ENCODE data around the gene CDH13.

CDH13 gene

GRCh38 chr16:83316458-83316857 is 689.7 kb downstream of the CDH13 start:
- Histone ChIP-seq H3K27me3 (ENCODE audit: insufficient read depth, low read length, poor library complexity) (no peaks in the 10 kb centered on the region), H4K5ac (ENCODE audit: low read length) (no peak overlapping the region), H2AK5ac (ENCODE audit: low read length) (no peak overlapping the region), H2BK120ac (ENCODE audit: low read depth, low read length) (no peak overlapping the region), H3K23ac (ENCODE audit: low read length) (no peak overlapping the region), H3K18ac (ENCODE audit: low read length) (no peak overlapping the region), H3K79me1 (ENCODE audit: low read length) (no peaks in the 10 kb centered on the region), H3K56ac (ENCODE audit: low read length) (no peak overlapping the region), H3K27ac (ENCODE audit: low read depth, low read length) (no peak overlapping the region), H2BK5ac (ENCODE audit: low read length) (no peak overlapping the region), H4K8ac (ENCODE audit: low read depth, low read length) (no peak overlapping the region), H3K4ac (ENCODE audit: low read depth, low read length) (no peak overlapping the region), H3K4me1 (ENCODE audit: control insufficient read depth, low read depth, low read length) (no peaks in the 10 kb centered on the region), H3K79me2 (ENCODE audit: control insufficient read depth, insufficient read depth, low read length) (no peaks in the 10 kb centered on the region), H2BK15ac (replicated peaks; ENCODE audit: low read depth) (no peak overlapping the region), H3K4me3 (ENCODE audit: low read length) (no peak overlapping the region), H3K4me2 (ENCODE audit: low read length) (no peak overlapping the region), H3K36me3 (ENCODE audit: control insufficient read depth, insufficient read depth, low read length) (no peaks in the 10 kb centered on the region), H3K9ac (ENCODE audit: low read length) (no peak overlapping the region)
- WGBS (ENCODE audit: extremely low coverage, insufficient coverage, low lambda C conversion rate): no CpG with 5 or more reads among the region's 3 CpGs
- DNase-seq: no peak

- no peak for DNase-seq
- Histone ChIP-seq H2BK120ac (ENCODE audit: low read depth, low read length) (no peak overlapping the region), H3K9ac (ENCODE audit: low read length) (no peak overlapping the region), H3K4me3 (ENCODE audit: low read length) (no peak overlapping the region), H3K79me2 (ENCODE audit: control insufficient read depth, insufficient read depth, low read length) (no peaks in the 10 kb centered on the region), H2AK5ac (ENCODE audit: low read length) (no peak overlapping the region), H3K27ac (ENCODE audit: low read depth, low read length) (no peak overlapping the region), H4K5ac (ENCODE audit: low read length) (no peak overlapping the region), H3K4me2 (ENCODE audit: low read length) (no peak overlapping the region), H2BK15ac (replicated peaks; ENCODE audit: low read depth) (no peak overlapping the region), H3K4me1 (ENCODE audit: control insufficient read depth, low read depth, low read length) (no peaks in the 10 kb centered on the region), H3K18ac (ENCODE audit: low read length) (no peak overlapping the region), H3K23ac (ENCODE audit: low read length) (no peak overlapping the region), H3K56ac (ENCODE audit: low read length) (no peak overlapping the region), H3K36me3 (ENCODE audit: control insufficient read depth, insufficient read depth, low read length) (no peaks in the 10 kb centered on the region), H3K4ac (ENCODE audit: low read depth, low read length) (no peak overlapping the region), H4K8ac (ENCODE audit: low read depth, low read length) (no peak overlapping the region), H3K79me1 (ENCODE audit: low read length) (no peaks in the 10 kb centered on the region), H2BK5ac (ENCODE audit: low read length) (no peak overlapping the region), H3K27me3 (ENCODE audit: insufficient read depth, low read length, poor library complexity) (no peaks in the 10 kb centered on the region)
- no CpG with 5 or more reads among the region's 7 CpGs for WGBS (ENCODE audit: extremely low coverage, insufficient coverage, low lambda C conversion rate)
Measured at GRCh38 chr16:83318390-83318789, 691.6 kb downstream of the CDH13 start.

DNA sequence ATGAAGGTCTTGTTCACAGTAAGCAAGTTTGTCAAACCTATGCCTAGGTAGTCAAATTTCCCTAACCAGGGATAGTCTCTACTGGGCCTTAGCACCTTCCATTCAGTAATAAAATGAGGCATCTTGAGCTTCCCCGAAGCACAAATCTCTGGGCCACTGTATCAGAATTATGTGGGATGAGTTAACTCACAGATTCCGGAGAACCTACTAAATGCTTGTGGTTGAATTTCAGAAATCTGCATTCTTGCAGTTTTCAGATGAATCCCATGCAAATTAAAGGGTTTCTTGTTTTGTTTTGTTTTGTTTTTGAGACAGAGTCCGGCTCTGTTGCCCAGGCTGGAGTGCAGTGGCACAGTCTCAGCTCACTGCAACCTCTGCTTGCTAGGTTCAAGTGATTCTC is 702.2 kb downstream of the CDH13 start:
- no peak overlapping the region for H2BK120ac ChIP-seq (ENCODE audit: low read depth, low read length)
- H3K4ac ChIP-seq (ENCODE audit: low read depth, low read length): no peak overlapping the region
- no peak overlapping the region for H4K5ac ChIP-seq (ENCODE audit: low read length)
- H3K79me1 ChIP-seq (ENCODE audit: low read length): no peaks in the 10 kb centered on the region
- H3K4me3 ChIP-seq (ENCODE audit: low read length): no peak overlapping the region
- H3K4me2 ChIP-seq (ENCODE audit: low read length): no peak overlapping the region
- DNase-seq: no peak
- no peak overlapping the region for H2AK5ac ChIP-seq (ENCODE audit: low read length)
- H3K36me3 ChIP-seq (ENCODE audit: control insufficient read depth, insufficient read depth, low read length): no peaks in the 10 kb centered on the region
- no peak overlapping the region for H3K23ac ChIP-seq (ENCODE audit: low read length)
- no CpG with 5 or more reads among the region's 3 CpGs for WGBS (ENCODE audit: extremely low coverage, insufficient coverage, low lambda C conversion rate)
- H4K8ac ChIP-seq (ENCODE audit: low read depth, low read length): no peak overlapping the region
- no peak overlapping the region for H2BK5ac ChIP-seq (ENCODE audit: low read length)
- no peak overlapping the region for H2BK15ac ChIP-seq (replicated peaks; ENCODE audit: low read depth)
- no peak overlapping the region for H3K9ac ChIP-seq (ENCODE audit: low read length)
- H3K27me3 ChIP-seq (ENCODE audit: insufficient read depth, low read length, poor library complexity): no peaks in the 10 kb centered on the region
- H3K79me2 ChIP-seq (ENCODE audit: control insufficient read depth, insufficient read depth, low read length): no peaks in the 10 kb centered on the region
- no peak overlapping the region for H3K18ac ChIP-seq (ENCODE audit: low read length)
- no peaks in the 10 kb centered on the region for H3K4me1 ChIP-seq (ENCODE audit: control insufficient read depth, low read depth, low read length)
- H3K56ac ChIP-seq (ENCODE audit: low read length): no peak overlapping the region
- H3K27ac ChIP-seq (ENCODE audit: low read depth, low read length): no peak overlapping the region

DNA sequence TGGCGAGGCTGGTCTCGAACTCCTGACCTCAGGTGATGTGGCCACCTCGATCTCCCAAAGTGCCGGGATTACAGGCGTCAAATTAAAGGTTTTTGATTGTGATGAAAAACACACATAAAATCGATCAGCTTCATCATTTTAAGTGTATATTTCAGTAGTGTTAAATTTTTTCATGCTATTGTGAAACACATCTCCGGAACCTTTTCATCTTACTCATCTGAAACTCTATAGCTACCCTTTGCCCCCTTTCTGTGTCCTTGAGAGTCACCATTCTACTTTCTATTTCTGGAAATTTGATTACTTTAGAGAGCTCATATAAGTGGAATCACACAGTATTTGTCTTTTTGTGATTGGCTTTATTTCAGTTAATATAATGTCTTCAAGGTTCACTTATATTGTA is 702.7 kb downstream of the CDH13 start:
- Histone ChIP-seq H3K27me3 (ENCODE audit: insufficient read depth, low read length, poor library complexity) (no peaks in the 10 kb centered on the region), H3K36me3 (ENCODE audit: control insufficient read depth, insufficient read depth, low read length) (no peaks in the 10 kb centered on the region), H3K4me1 (ENCODE audit: control insufficient read depth, low read depth, low read length) (no peaks in the 10 kb centered on the region), H3K4me3 (ENCODE audit: low read length) (no peak overlapping the region), H3K23ac (ENCODE audit: low read length) (no peak overlapping the region), H3K79me1 (ENCODE audit: low read length) (no peaks in the 10 kb centered on the region), H3K9ac (ENCODE audit: low read length) (no peak overlapping the region), H4K8ac (ENCODE audit: low read depth, low read length) (no peak overlapping the region), H2BK15ac (replicated peaks; ENCODE audit: low read depth) (no peak overlapping the region), H2AK5ac (ENCODE audit: low read length) (no peak overlapping the region), H3K18ac (ENCODE audit: low read length) (no peak overlapping the region), H2BK120ac (ENCODE audit: low read depth, low read length) (no peak overlapping the region), H3K79me2 (ENCODE audit: control insufficient read depth, insufficient read depth, low read length) (no peaks in the 10 kb centered on the region), H2BK5ac (ENCODE audit: low read length) (no peak overlapping the region), H3K4ac (ENCODE audit: low read depth, low read length) (no peak overlapping the region), H3K4me2 (ENCODE audit: low read length) (no peak overlapping the region), H3K56ac (ENCODE audit: low read length) (no peak overlapping the region), H3K27ac (ENCODE audit: low read depth, low read length) (no peak overlapping the region), H4K5ac (ENCODE audit: low read length) (no peak overlapping the region)
- DNase-seq: no peak
- whole genome bisulfite sequencing (ENCODE audit: extremely low coverage, insufficient coverage, low lambda C conversion rate): no CpG with 5 or more reads among the region's 7 CpGs

GRCh38 chr16:83330251-83330650 is 703.5 kb downstream of the CDH13 start:
- no peaks in the 10 kb centered on the region for H3K36me3 ChIP-seq (ENCODE audit: control insufficient read depth, insufficient read depth, low read length)
- H3K9ac ChIP-seq (ENCODE audit: low read length): no peak overlapping the region
- no peak overlapping the region for H3K23ac ChIP-seq (ENCODE audit: low read length)
- no peak overlapping the region for H2BK15ac ChIP-seq (replicated peaks; ENCODE audit: low read depth)
- no peak overlapping the region for H2BK120ac ChIP-seq (ENCODE audit: low read depth, low read length)
- H3K79me2 ChIP-seq (ENCODE audit: control insufficient read depth, insufficient read depth, low read length): no peaks in the 10 kb centered on the region
- WGBS (ENCODE audit: extremely low coverage, insufficient coverage, low lambda C conversion rate): no CpG with 5 or more reads among the region's 2 CpGs
- no peak overlapping the region for H3K4ac ChIP-seq (ENCODE audit: low read depth, low read length)
- H3K4me2 ChIP-seq (ENCODE audit: low read length): no peak overlapping the region
- no peak overlapping the region for H2BK5ac ChIP-seq (ENCODE audit: low read length)
- H4K8ac ChIP-seq (ENCODE audit: low read depth, low read length): no peak overlapping the region
- no peak overlapping the region for H2AK5ac ChIP-seq (ENCODE audit: low read length)
- H3K4me3 ChIP-seq (ENCODE audit: low read length): no peak overlapping the region
- H3K79me1 ChIP-seq (ENCODE audit: low read length): no peaks in the 10 kb centered on the region
- no peak overlapping the region for H3K56ac ChIP-seq (ENCODE audit: low read length)
- no peak overlapping the region for H3K18ac ChIP-seq (ENCODE audit: low read length)
- no peaks in the 10 kb centered on the region for H3K4me1 ChIP-seq (ENCODE audit: control insufficient read depth, low read depth, low read length)
- H3K27me3 ChIP-seq (ENCODE audit: insufficient read depth, low read length, poor library complexity): no peaks in the 10 kb centered on the region
- no peak overlapping the region for H3K27ac ChIP-seq (ENCODE audit: low read depth, low read length)
- peak; percentile 7 for DNase-seq
- H4K5ac ChIP-seq (ENCODE audit: low read length): no peak overlapping the region

GRCh38 chr16:83335076-83335475 is 708.3 kb downstream of the CDH13 start:
- no CpG with 5 or more reads among the region's 2 CpGs for WGBS (ENCODE audit: extremely low coverage, insufficient coverage, low lambda C conversion rate)

More at GRCh38 chr16:83335076-83335475, 708.3 kb downstream of the CDH13 start:
- peaks cover 6% of the 10 kb centered on the region for H3K4me1 ChIP-seq (ENCODE audit: control insufficient read depth, low read depth, low read length)
- H3K36me3 ChIP-seq (ENCODE audit: control insufficient read depth, insufficient read depth, low read length): no peaks in the 10 kb centered on the region
- no peak overlapping the region for H3K4me3 ChIP-seq (ENCODE audit: low read length)
- H2AK5ac ChIP-seq (ENCODE audit: low read length): no peak overlapping the region
- no peaks in the 10 kb centered on the region for H3K79me2 ChIP-seq (ENCODE audit: control insufficient read depth, insufficient read depth, low read length)
- no peak for DNase-seq
- H2BK120ac ChIP-seq (ENCODE audit: low read depth, low read length): no peak overlapping the region
- H3K4ac ChIP-seq (ENCODE audit: low read depth, low read length): no peak overlapping the region
- H2BK15ac ChIP-seq (replicated peaks; ENCODE audit: low read depth): no peak overlapping the region
- H4K8ac ChIP-seq (ENCODE audit: low read depth, low read length): no peak overlapping the region
- H3K56ac ChIP-seq (ENCODE audit: low read length): no peak overlapping the region
- H4K5ac ChIP-seq (ENCODE audit: low read length): no peak overlapping the region
- H2BK5ac ChIP-seq (ENCODE audit: low read length): no peak overlapping the region
- H3K27ac ChIP-seq (ENCODE audit: low read depth, low read length): no peak overlapping the region
- H3K4me2 ChIP-seq (ENCODE audit: low read length): no peak overlapping the region
- H3K18ac ChIP-seq (ENCODE audit: low read length): no peak overlapping the region
- no peak overlapping the region for H3K23ac ChIP-seq (ENCODE audit: low read length)
- no peak overlapping the region for H3K9ac ChIP-seq (ENCODE audit: low read length)
- no peaks in the 10 kb centered on the region for H3K27me3 ChIP-seq (ENCODE audit: insufficient read depth, low read length, poor library complexity)
- H3K79me1 ChIP-seq (ENCODE audit: low read length): no peaks in the 10 kb centered on the region

All from mesendoderm (in vitro differentiated cells).